K562 (cell line): ENCODE data around the gene B3GALNT2. TPM values are rescaled to one million over a fixed set of nuclear protein-coding genes. Genes with fewer than 3 reads are reported as not detected.

ENCODE experiments used
- ATF3 ChIP-seq, 2 experiments: fragments of 450-650 bp in 1 of 2; sonication (generic) in 1 of 2; formaldehyde crosslinking in 1 of 2; IDR thresholded peaks in 1 of 2; conservative IDR thresholded peaks in 1 of 2; 2 replicates each; pipeline versions ENCODE4 v1.6.1 to v1.8.1; 2016 to 2023; ENCODE audit warnings: mild to moderate bottlenecking in 2 of 2, moderate library complexity in 2 of 2, inconsistent platforms in 1 of 2, missing genetic modification reagents in 1 of 2
- BRD4 ChIP-seq: fragments of 200-600 bp; sonication (generic); IDR thresholded peaks from 2 replicates; pipeline ENCODE4 v1.6.1; 2017; ENCODE audit warnings: inconsistent platforms
- CBFA2T3 ChIP-seq: fragments of 450-650 bp; IDR thresholded peaks from 2 replicates; pipeline ENCODE4 v1.6.1; 2017
- CREBBP ChIP-seq: IDR thresholded peaks from one replicate; pipeline ENCODE4 v1.6.1; 2012; ENCODE audit warnings: low read depth, mild to moderate bottlenecking, control low read depth, inconsistent platforms, low read length
- CSDE1 ChIP-seq, 2 experiments: fragments of 450-650 bp; IDR thresholded peaks; 2 replicates each; pipeline ENCODE4 v1.6.1; 2016; ENCODE audit warnings: mild to moderate bottlenecking in 1 of 2
- EP300 ChIP-seq: IDR thresholded peaks from 2 replicates; pipeline ENCODE4 v1.6.1; 2012; ENCODE audit warnings: low read length, improper control_type of control experiment
- ESRRB ChIP-seq: fragments of 250-450 bp; sonication (Bioruptor Pico); IDR thresholded peaks from 2 replicates; pipeline ENCODE4 v1.5.0; 2020; ENCODE audit warnings: mild to moderate bottlenecking, moderate library complexity, borderline replicate concordance
- FOXJ3 ChIP-seq: sonication (generic); formaldehyde crosslinking; IDR thresholded peaks from 2 replicates; pipeline ENCODE4 v1.4.0; 2020; ENCODE audit warnings: mild to moderate bottlenecking, missing genetic modification reagents
- HDAC1 ChIP-seq, 2 experiments: fragments of 450-650 bp; IDR thresholded peaks; 2 replicates each; pipeline ENCODE4 v1.6.1; 2016 to 2017; ENCODE audit warnings: inconsistent platforms in 1 of 2, mild to moderate bottlenecking in 1 of 2, moderate library complexity in 1 of 2
- HDAC2 ChIP-seq: fragments of 450-650 bp; IDR thresholded peaks from 2 replicates; pipeline ENCODE4 v1.6.1; 2016; ENCODE audit warnings: mild to moderate bottlenecking
- JUND ChIP-seq, 2 experiments: IDR thresholded peaks; 2 replicates in 1 of 2; 3 replicates in 1 of 2; pipeline ENCODE4 v1.6.1; 2011; ENCODE audit warnings: borderline replicate concordance in 2 of 2, low read depth in 2 of 2, low read length in 2 of 2, improper control_type of control experiment in 1 of 2, missing biosample characterization in 1 of 2, missing genetic modification characterization in 1 of 2, missing genetic modification reagents in 1 of 2
- KDM1A ChIP-seq, 2 experiments: fragments of 450-650 bp; IDR thresholded peaks; 2 replicates each; pipeline ENCODE4 v1.6.1; 2016; ENCODE audit warnings: mild to moderate bottlenecking in 2 of 2
- MEIS2 ChIP-seq: fragments of 450-650 bp; IDR thresholded peaks from 2 replicates; pipeline ENCODE4 v1.6.1; 2014; ENCODE audit warnings: mild to moderate bottlenecking; ENCODE audit not compliant: partially characterized antibody
- MLLT1 ChIP-seq, 2 experiments: fragments of 450-650 bp; IDR thresholded peaks; 2 replicates each; pipeline ENCODE4 v1.6.1; 2016
- PRDM10 ChIP-seq: fragments of 450-650 bp; IDR thresholded peaks from 2 replicates; pipeline ENCODE4 v1.6.1; 2018; ENCODE audit not compliant: partially characterized antibody
- RCOR1 ChIP-seq, 2 experiments: IDR thresholded peaks; 2 replicates each; pipeline ENCODE4 v1.6.1; 2012; ENCODE audit warnings: low read depth in 2 of 2, low read length in 2 of 2, borderline replicate concordance in 1 of 2, improper control_type of control experiment in 1 of 2
- RHOXF2B ChIP-seq: fragments of 250-450 bp; sonication (Bioruptor Pico); conservative IDR thresholded peaks from 2 replicates; pipeline ENCODE4 v1.5.1; 2021
- SOX6 ChIP-seq: fragments of 450-650 bp; IDR thresholded peaks from 2 replicates; pipeline ENCODE4 v1.6.1; 2014; ENCODE audit warnings: mild to moderate bottlenecking
- TEAD4 ChIP-seq, 2 experiments: sonication (generic) in 1 of 2; formaldehyde crosslinking in 1 of 2; IDR thresholded peaks; 2 replicates each; pipeline versions ENCODE4 v1.6.1 to v1.8.0; 2012 to 2022; ENCODE audit warnings: borderline replicate concordance in 1 of 2, inconsistent platforms in 1 of 2, low read length in 1 of 2, mild to moderate bottlenecking in 1 of 2, missing genetic modification reagents in 1 of 2
- polyA plus RNA-seq, 8 experiments: library from polyadenylated mRNA; depleted of rRNA in 4 of 8; stranded (reverse) in 5 of 8; unstranded in 3 of 8; fragments of >200 nt; fragmentation: Nextera tagmentation in 2 of 8; fragmentation: Illumina TruSeq in 1 of 8; extraction: Ambion mirVana in 2 of 8; extraction: Trizol in 1 of 8; gene quantifications; 2 replicates each; pipeline versions ENCODE4 v1.2.1 to v1.2.3, GENCODE V29; 2011 to 2014; ENCODE audit warnings: inconsistent platforms in 1 of 8, missing spikeins in 1 of 8
- total RNA-seq, 7 experiments: library from RNA; depleted of rRNA in 6 of 7; stranded (reverse); fragments of >200 nt in 6 of 7; fragmentation: Illumina TruSeq in 2 of 7; extraction: Trizol in 2 of 7; gene quantifications; 2 replicates each; pipeline versions ENCODE4 v1.2.1 to v1.2.3, GENCODE V29; 2011 to 2021; ENCODE audit warnings: low replicate concordance in 1 of 7

Gene B3GALNT2
- total and polyA plus RNA-seq, 9 of the 15 experiments (the other 6 are each of a cell fraction or from before 2014, with no cell fraction given): 2.0 to 31.7 (median 22.9) TPM

GRCh38 chr1:235408503-235408960 lies 95.7 kb downstream of the B3GALNT2 start (continued):
- TF ChIP-seq ATF3 (IDR thresholded peaks at IDR 0.05): no peak
- no peak for TF ChIP-seq ATF3 (CRISPR knock-in tag; conservative IDR thresholded peaks at IDR 0.05)
- no peak for TF ChIP-seq MLLT1 (IDR thresholded peaks at IDR 0.05)
- peak; percentile 43; the same call in 1 of the 2 replicates for TF ChIP-seq EP300
- peak; percentile 57; the same call in 1 of the 2 replicates for TF ChIP-seq TEAD4 (IDR thresholded peaks at IDR 0.05; ENCODE audit: low read length)
- TF ChIP-seq TEAD4 (CRISPR knock-in tag; IDR thresholded peaks at IDR 0.05; ENCODE audit: borderline replicate concordance): no peak
- no peak for TF ChIP-seq PRDM10
- TF ChIP-seq RHOXF2B (CRISPR knock-in tag): no peak
- no peak for TF ChIP-seq BRD4
- no peak for TF ChIP-seq FOXJ3 (CRISPR knock-in tag)
- peak; percentile 73 for TF ChIP-seq MEIS2
- peak in 1 of 2 experiments; percentile 79; a peak in 2 of 4 replicates for TF ChIP-seq HDAC1 (IDR thresholded peaks at IDR 0.05)
- TF ChIP-seq JUND (IDR thresholded peaks at IDR 0.05; ENCODE audit: borderline replicate concordance, low read depth, low read length): 0 out of 2 replicates have a peak, but pooled peaks have one; percentile 7
- TF ChIP-seq JUND (tag; IDR thresholded peaks at IDR 0.05; ENCODE audit: borderline replicate concordance, low read depth, low read length): no peak
- no peak for TF ChIP-seq CREBBP
- 0 out of 2 replicates have a peak, but pooled peaks have one; percentile 38 for TF ChIP-seq SOX6
- peak; percentile 57; the same call in 1 of the 2 replicates for TF ChIP-seq HDAC2
- TF ChIP-seq CSDE1 (IDR thresholded peaks at IDR 0.05): no peak
- TF ChIP-seq CBFA2T3: peak; percentile 80
- TF ChIP-seq RCOR1 (IDR thresholded peaks at IDR 0.05; ENCODE audit: borderline replicate concordance in 1 of 2, low read depth in 2 of 2, low read length in 2 of 2): peak; percentile 52 to 90; a peak in 2 of 4 replicates
- TF ChIP-seq KDM1A (IDR thresholded peaks at IDR 0.05): peak; percentile 91 to 92
- no peak for TF ChIP-seq ESRRB (CRISPR knock-in tag)
